H7 (cell line): ENCODE data around the gene RPRD2. TPM values are rescaled to one million over a fixed set of nuclear protein-coding genes. Genes with fewer than 3 reads are reported as not detected.

Experiments
- DNase-seq: peaks from one replicate; pipeline ENCODE4 v3.0.0; 2012
- H3K27me3 ChIP-seq: 2 replicates; pipeline ENCODE4 v1.6.0; 2011; ENCODE audit warnings: mild to moderate bottlenecking, low read length; ENCODE audit not compliant: control insufficient read depth, insufficient read depth
- H3K36me3 ChIP-seq: replicated peaks from 2 replicates; pipeline ENCODE4 v1.5.1; 2011; ENCODE audit warnings: low read length; ENCODE audit not compliant: control insufficient read depth, insufficient read depth
- H3K4me3 ChIP-seq: 2 replicates; pipeline ENCODE4 v1.5.1; 2011; ENCODE audit warnings: low read depth, mild to moderate bottlenecking, control low read depth, low read length, moderate library complexity; ENCODE audit not compliant: insufficient read depth
- total RNA-seq: library from RNA; depleted of rRNA; stranded (reverse); fragments of >200 nt; shearing (Covaris generic); gene quantifications from 2 replicates; pipeline ENCODE4 v1.2.3, GENCODE V29; 2014

Gene RPRD2
- total RNA-seq, 1 experiment from 2014 or later = 14.5 TPM

- H3K4me3 ChIP-seq = no peak overlapping the region
- no peak for DNase-seq
- H3K36me3 ChIP-seq = peaks cover 29% of the 10 kb centered on the region
- H3K27me3 ChIP-seq = no peaks in the 10 kb centered on the region
Measured at GRCh38 chr1:150469291-150469690, 105.3 kb downstream of the RPRD2 start.

DNA sequence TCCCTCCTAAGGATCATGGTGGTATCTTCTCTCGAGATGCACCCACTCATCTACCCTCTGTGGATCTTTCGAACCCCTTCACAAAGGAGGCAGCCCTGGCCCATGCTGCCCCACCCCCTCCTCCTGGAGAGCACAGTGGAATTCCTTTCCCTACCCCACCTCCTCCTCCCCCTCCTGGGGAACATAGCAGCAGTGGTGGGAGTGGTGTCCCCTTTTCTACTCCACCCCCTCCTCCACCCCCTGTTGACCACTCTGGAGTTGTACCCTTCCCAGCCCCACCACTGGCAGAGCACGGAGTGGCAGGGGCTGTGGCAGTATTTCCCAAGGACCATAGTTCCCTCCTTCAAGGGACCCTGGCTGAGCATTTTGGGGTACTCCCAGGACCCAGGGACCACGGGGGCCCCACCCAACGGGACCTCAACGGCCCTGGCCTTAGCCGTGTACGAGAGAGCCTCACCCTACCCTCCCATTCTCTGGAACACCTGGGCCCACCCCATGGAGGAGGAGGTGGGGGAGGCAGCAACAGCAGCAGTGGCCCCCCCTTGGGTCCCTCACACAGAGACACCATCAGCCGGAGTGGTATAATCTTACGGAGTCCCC, 108.8 kb downstream of the RPRD2 start:
- Histone ChIP-seq H3K27me3 (no peaks in the 10 kb centered on the region), H3K4me3 (no peak overlapping the region), H3K36me3 (peaks cover 20% of the 10 kb centered on the region)
- DNase-seq = peak; percentile 56

- H3K36me3 ChIP-seq = peaks cover 20% of the 10 kb centered on the region
- DNase-seq = no peak
- H3K4me3 ChIP-seq = no peak overlapping the region
- no peaks in the 10 kb centered on the region for H3K27me3 ChIP-seq
Measured at GRCh38 chr1:150473659-150474058, 109.7 kb downstream of the RPRD2 start.

GRCh38 chr1:150474869-150475268, 110.9 kb downstream of the RPRD2 start:
- Histone ChIP-seq H3K4me3 (no peak overlapping the region), H3K36me3 (peaks cover 18% of the 10 kb centered on the region), H3K27me3 (no peaks in the 10 kb centered on the region)
- no peak for DNase-seq

DNA sequence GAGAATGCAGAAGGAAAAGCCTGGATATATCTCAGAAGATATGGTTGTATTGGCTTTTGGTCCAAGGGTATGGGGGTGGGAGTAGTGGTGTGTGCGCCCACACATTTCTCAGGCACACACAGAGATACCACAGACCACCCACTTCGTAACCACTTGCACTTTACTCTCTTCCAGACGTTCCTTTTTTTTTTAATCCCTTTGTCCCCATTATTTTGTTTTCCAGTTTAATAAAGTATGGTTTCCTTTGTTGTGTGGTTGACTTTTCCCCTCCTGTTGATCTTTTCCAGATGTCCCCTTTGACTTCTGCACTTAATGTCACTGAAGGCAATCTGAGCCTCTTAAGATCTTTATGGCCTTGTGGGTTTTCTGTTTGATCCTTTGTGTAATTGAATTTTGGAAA, 112.8 kb downstream of the RPRD2 start:
- Histone ChIP-seq H3K4me3 (no peak overlapping the region), H3K36me3 (peaks cover 5% of the 10 kb centered on the region), H3K27me3 (no peaks in the 10 kb centered on the region)
- DNase-seq = no peak

GRCh38 chr1:150477320-150477719, 113.4 kb downstream of the RPRD2 start:
- H3K4me3 ChIP-seq = no peak overlapping the region
- no peaks in the 10 kb centered on the region for H3K27me3 ChIP-seq
- no peaks in the 10 kb centered on the region for H3K36me3 ChIP-seq
- DNase-seq = no peak

DNA sequence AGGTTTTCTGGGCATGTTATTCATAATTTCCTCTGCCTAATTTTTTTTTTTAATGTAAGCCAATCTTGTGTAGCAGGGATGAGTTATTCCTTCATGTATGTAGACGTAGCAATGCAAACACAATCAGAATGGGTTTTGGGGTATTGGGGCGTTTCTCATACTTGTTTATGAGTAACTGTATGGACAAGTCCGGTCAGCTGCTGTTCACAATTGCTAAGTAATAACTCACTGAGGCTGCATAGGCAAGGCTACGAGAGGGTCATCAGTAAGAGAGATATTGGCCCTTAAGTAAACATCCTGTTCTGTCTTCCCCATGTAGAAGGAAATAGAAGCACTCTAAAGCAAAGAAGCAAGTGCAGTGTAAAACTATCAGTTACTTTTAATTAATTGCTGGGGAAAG, 113.8 kb downstream of the RPRD2 start:
- H3K36me3 ChIP-seq = no peaks in the 10 kb centered on the region
- no peak overlapping the region for H3K4me3 ChIP-seq
- DNase-seq = no peak
- no peaks in the 10 kb centered on the region for H3K27me3 ChIP-seq

GRCh38 chr1:150479370-150479769, 115.4 kb downstream of the RPRD2 start:
- DNase-seq = no peak
- Histone ChIP-seq H3K27me3 (no peaks in the 10 kb centered on the region), H3K4me3 (no peak overlapping the region), H3K36me3 (no peaks in the 10 kb centered on the region)

DNA sequence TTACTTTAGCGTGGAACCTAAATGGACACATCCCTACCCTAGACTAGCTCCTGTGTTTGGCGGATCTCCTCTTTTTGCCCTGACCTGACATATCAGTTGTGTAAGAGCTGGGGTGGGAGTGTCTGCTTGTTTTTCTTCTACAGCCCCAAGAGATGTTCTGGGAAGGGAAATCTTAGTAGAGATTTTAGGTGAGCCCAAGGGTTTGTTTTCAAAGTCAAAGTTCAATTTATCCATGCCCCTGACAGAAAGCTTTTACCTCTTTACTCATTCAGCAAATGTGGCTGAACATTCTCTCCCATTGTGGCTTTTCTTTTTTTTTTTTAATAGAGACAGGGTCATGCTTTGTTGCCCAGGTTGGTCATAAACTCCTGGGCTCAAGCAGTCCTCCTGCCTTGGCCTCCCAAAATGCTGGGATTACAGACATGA, 116.0 kb downstream of the RPRD2 start:
- no peak overlapping the region for H3K4me3 ChIP-seq
- DNase-seq = no peak
- no peaks in the 10 kb centered on the region for H3K36me3 ChIP-seq
- H3K27me3 ChIP-seq = no peaks in the 10 kb centered on the region

DNA sequence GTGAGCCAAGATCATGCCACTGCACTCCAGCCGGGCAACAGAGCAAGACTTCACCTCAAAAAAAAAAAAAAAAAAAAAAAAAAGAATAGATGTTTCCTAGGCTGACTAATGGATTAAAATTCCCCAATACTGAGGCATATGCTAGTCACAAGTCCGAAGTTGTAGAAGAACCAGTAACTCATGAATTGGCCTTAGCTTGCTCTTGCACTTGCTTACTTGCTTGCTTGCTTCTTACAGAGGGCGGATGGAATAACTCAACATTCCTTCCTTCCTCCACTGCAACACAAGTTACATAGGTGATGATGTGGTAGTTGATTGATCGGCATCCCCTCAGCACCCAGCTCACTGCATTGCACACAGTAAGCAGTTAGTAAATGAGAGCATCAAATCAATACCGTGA, 120.5 kb downstream of the RPRD2 start:
- Histone ChIP-seq H3K27me3 (no peaks in the 10 kb centered on the region), H3K36me3 (no peaks in the 10 kb centered on the region), H3K4me3 (no peak overlapping the region)
- DNase-seq = no peak

GRCh38 chr1:150484861-150485260, 120.9 kb downstream of the RPRD2 start:
- peaks cover under 1% of the 10 kb centered on the region for H3K36me3 ChIP-seq
- H3K27me3 ChIP-seq = no peaks in the 10 kb centered on the region
- DNase-seq = no peak
- no peak overlapping the region for H3K4me3 ChIP-seq

DNA sequence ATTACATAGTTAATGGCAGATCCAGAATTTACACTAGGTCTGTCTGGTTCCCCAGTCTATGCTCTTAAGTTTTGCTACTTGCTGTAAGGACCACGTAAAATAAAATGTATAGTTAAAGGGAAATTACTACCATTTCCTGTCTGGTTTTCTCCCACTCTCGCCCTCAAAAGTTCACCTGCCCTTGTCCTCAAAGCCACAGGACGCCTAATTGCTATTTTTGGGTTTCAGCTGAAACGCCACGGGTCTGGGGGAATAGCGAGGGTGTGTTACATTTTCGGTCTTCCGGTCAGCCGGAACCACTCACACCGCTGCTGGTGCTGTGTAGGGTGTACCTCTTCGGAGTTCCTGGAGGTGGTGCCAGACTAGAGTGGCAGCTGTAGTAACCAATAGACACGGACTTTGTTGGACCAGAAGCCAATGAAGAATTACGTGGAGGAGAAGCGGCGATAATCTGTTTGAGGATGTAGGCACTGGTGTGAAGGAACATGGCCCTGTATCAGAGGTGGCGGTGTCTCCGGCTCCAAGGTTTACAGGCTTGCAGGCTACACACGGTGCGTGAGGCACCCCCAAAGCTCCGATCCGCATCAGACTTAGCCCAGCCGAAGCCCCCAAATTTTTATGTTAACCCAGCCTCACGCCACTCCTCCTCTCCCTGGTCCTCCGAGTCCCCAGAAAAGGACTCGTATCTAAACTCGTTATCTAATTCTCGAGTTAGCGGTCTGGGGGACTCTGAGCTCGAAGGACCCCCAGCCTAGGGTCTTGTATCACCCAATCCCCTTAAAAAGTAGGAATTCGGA, 123.2 kb downstream of the RPRD2 start, which contains the start of gene TARS2:
TSS of gene TARS2 (plus strand) at position 454 of the 797 bp plus-strand sequence. CDS start at position 486, 32 bp downstream.
- peak; percentile 96 for DNase-seq
- no peaks in the 10 kb centered on the region for H3K27me3 ChIP-seq
- H3K4me3 ChIP-seq = peak within 1 kb of the TSS; percentile 72
- peaks cover 9% of the 10 kb centered on the region for H3K36me3 ChIP-seq

DNA sequence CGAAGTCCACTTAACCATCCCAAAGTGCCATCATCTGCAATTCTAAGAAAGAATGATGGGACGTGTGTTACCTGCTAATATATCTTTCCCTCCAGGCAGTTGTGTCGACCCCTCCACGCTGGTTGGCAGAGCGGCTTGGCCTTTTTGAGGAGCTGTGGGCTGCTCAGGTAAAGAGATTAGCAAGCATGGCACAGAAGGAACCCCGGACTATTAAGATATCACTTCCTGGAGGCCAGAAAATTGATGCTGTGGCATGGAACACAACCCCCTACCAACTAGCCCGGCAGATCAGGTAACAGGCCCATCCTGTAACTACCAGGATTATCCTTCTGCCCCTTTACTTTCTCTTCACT, 123.8 kb downstream of the RPRD2 start:
- Histone ChIP-seq H3K27me3 (no peaks in the 10 kb centered on the region), H3K4me3 (peak overlapping the region; percentile 72), H3K36me3 (peaks cover 11% of the 10 kb centered on the region)
- DNase-seq = peak; percentile 17

- Histone ChIP-seq H3K36me3 (peaks cover 20% of the 10 kb centered on the region), H3K27me3 (no peaks in the 10 kb centered on the region), H3K4me3 (no peak overlapping the region)
- DNase-seq = no peak
Measured at GRCh38 chr1:150493175-150493574, 129.2 kb downstream of the RPRD2 start.

DNA sequence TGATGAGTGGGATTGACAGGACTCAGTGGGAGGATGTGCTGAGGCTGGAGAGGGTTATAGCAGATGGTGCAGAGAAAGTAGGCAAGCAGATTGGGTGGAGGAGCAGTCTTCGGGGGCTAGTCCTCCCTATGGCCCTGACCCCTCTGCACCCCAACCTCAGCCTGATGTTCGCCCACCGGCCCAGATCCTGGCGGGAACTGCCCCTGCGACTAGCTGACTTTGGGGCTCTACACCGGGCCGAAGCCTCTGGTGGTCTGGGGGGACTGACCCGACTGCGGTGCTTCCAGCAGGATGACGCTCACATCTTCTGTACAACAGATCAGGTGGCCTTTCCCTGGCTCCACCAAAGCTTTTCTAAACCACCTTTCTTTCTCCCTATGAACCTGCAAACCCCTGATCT, 134.4 kb downstream of the RPRD2 start:
- H3K27me3 ChIP-seq = no peaks in the 10 kb centered on the region
- no peak for DNase-seq
- peaks cover 22% of the 10 kb centered on the region for H3K36me3 ChIP-seq
- no peak overlapping the region for H3K4me3 ChIP-seq
